HepG2 (cell line): ENCODE results near the gene ASIC3. TPM values are rescaled to one million over a fixed set of nuclear protein-coding genes. Genes with fewer than 3 reads are reported as not detected.

ENCODE experiments used
- ARHGAP35 ChIP-seq: sonication (generic); formaldehyde crosslinking; IDR thresholded peaks from 2 replicates; pipeline ENCODE4 v1.9.0; 2022; ENCODE audit warnings: mild to moderate bottlenecking, inconsistent platforms, moderate library complexity, missing genetic modification reagents, borderline replicate concordance
- CSRNP1 ChIP-seq: sonication (generic); formaldehyde crosslinking; IDR thresholded peaks from 2 replicates; pipeline ENCODE4 v1.8.1; 2023; ENCODE audit warnings: mild to moderate bottlenecking, missing genetic modification reagents
- FOXC1 ChIP-seq: sonication (generic); formaldehyde crosslinking; IDR thresholded peaks from 2 replicates; pipeline ENCODE4 v1.8.0; 2022; ENCODE audit warnings: mild to moderate bottlenecking, missing genetic modification reagents, borderline replicate concordance
- HMGA1 ChIP-seq: sonication (generic); formaldehyde crosslinking; conservative IDR thresholded peaks from 2 replicates; pipeline ENCODE4 v1.4.0; 2020; ENCODE audit warnings: missing genetic modification reagents
- HNF4A ChIP-seq: sonication (generic); formaldehyde crosslinking; IDR thresholded peaks from 2 replicates; pipeline ENCODE4 v1.4.0; 2020; ENCODE audit warnings: missing genetic modification reagents
- HOXA3 ChIP-seq: sonication (generic); formaldehyde crosslinking; IDR thresholded peaks from 2 replicates; pipeline ENCODE4 v1.5.0; 2020; ENCODE audit warnings: missing genetic modification reagents
- JARID2 ChIP-seq: sonication (generic); formaldehyde crosslinking; IDR thresholded peaks from 2 replicates; pipeline ENCODE4 v1.8.1; 2023; ENCODE audit warnings: missing genetic modification reagents, inconsistent platforms; ENCODE audit not compliant: insufficient replicate concordance
- MYPOP ChIP-seq: sonication (generic); formaldehyde crosslinking; IDR thresholded peaks from 2 replicates; pipeline ENCODE4 v1.8.1; 2023; ENCODE audit warnings: mild to moderate bottlenecking, moderate library complexity, missing genetic modification reagents
- NR1H2 ChIP-seq: sonication (generic); formaldehyde crosslinking; IDR thresholded peaks from 2 replicates; pipeline ENCODE4 v1.8.1; 2022; ENCODE audit warnings: low read depth, missing genetic modification reagents, borderline replicate concordance
- NR2F6 ChIP-seq, 2 experiments: IDR thresholded peaks; 2 replicates each; pipeline ENCODE4 v1.6.1; 2016; ENCODE audit warnings: antibody characterized with exemption in 1 of 2, mild to moderate bottlenecking in 1 of 2
- SAFB2 ChIP-seq: sonication (generic); formaldehyde crosslinking; IDR thresholded peaks from 2 replicates; pipeline ENCODE4 v1.5.1; 2020; ENCODE audit warnings: missing genetic modification reagents, low read depth, mild to moderate bottlenecking, borderline replicate concordance
- SP4 ChIP-seq: sonication (generic); formaldehyde crosslinking; IDR thresholded peaks from 2 replicates; pipeline ENCODE4 v1.8.1; 2023; ENCODE audit warnings: mild to moderate bottlenecking, missing genetic modification reagents
- SUZ12 ChIP-seq: fragments of 150-350 bp; IDR thresholded peaks from 2 replicates; pipeline ENCODE4 v1.6.1; 2014; ENCODE audit warnings: low read depth, low read length
- THAP11 ChIP-seq: IDR thresholded peaks from 2 replicates; pipeline ENCODE4 v1.6.1; 2016; ENCODE audit warnings: missing biosample characterization, missing genetic modification reagents
- YEATS2 ChIP-seq: sonication (generic); formaldehyde crosslinking; IDR thresholded peaks from 2 replicates; pipeline ENCODE4 v1.4.0; 2020; ENCODE audit warnings: missing genetic modification reagents, borderline replicate concordance
- YEATS4 ChIP-seq: sonication (generic); formaldehyde crosslinking; IDR thresholded peaks from 2 replicates; pipeline ENCODE4 v1.4.0; 2020; ENCODE audit warnings: missing genetic modification reagents, borderline replicate concordance
- ZBTB14 ChIP-seq: sonication (generic); formaldehyde crosslinking; IDR thresholded peaks from 2 replicates; pipeline ENCODE4 v1.4.0; 2020; ENCODE audit warnings: missing genetic modification reagents
- ZBTB20 ChIP-seq: sonication (generic); formaldehyde crosslinking; IDR thresholded peaks from 2 replicates; pipeline ENCODE4 v1.8.1; 2023; ENCODE audit warnings: missing genetic modification reagents, low read depth, mild to moderate bottlenecking, borderline replicate concordance
- ZFX ChIP-seq: sonication (generic); formaldehyde crosslinking; IDR thresholded peaks from 2 replicates; pipeline ENCODE4 v1.4.0; 2020; ENCODE audit warnings: mild to moderate bottlenecking, low read depth, missing genetic modification reagents, moderate library complexity
- ZNF253 ChIP-seq: sonication (generic); formaldehyde crosslinking; IDR thresholded peaks from 2 replicates; pipeline ENCODE4 v1.8.0; 2022; ENCODE audit warnings: mild to moderate bottlenecking, missing genetic modification reagents, borderline replicate concordance
- ZNF557 ChIP-seq: sonication (generic); formaldehyde crosslinking; IDR thresholded peaks from 2 replicates; pipeline ENCODE4 v1.4.0; 2020; ENCODE audit warnings: missing genetic modification reagents
- ZNF558 ChIP-seq: sonication (generic); formaldehyde crosslinking; IDR thresholded peaks from 2 replicates; pipeline ENCODE4 v1.9.0; 2022; ENCODE audit warnings: mild to moderate bottlenecking, missing genetic modification reagents, borderline replicate concordance
- polyA plus RNA-seq, 8 experiments: library from polyadenylated mRNA; depleted of rRNA in 3 of 8; stranded (reverse) in 7 of 8; unstranded in 1 of 8; fragments of >200 nt; fragmentation: Illumina TruSeq in 4 of 8; extraction: Trizol in 4 of 8; gene quantifications; 2 replicates each; pipeline versions ENCODE4 v1.2.1 to v1.2.3, GENCODE V29; 2011 to 2016; ENCODE audit warnings: low read depth in 4 of 8, missing spikeins in 1 of 8, mixed read lengths in 1 of 8; ENCODE audit not compliant: insufficient read depth in 1 of 8
- total RNA-seq, 5 experiments: library from RNA; depleted of rRNA; stranded (reverse); fragments of >200 nt; fragmentation: Illumina TruSeq; extraction: Trizol; gene quantifications; 2 replicates each; pipeline ENCODE4 v1.2.3, GENCODE V29; 2016; ENCODE audit warnings: low read depth in 1 of 5
- TF ChIP-seq, protein P1 (sequence below): sonication (generic); formaldehyde crosslinking; IDR thresholded peaks from 2 replicates; pipeline ENCODE4 v1.4.0; 2020; ENCODE audit warnings: missing genetic modification reagents

The ASIC3 gene
- total and polyA plus RNA-seq, 2 of the 13 experiments (the other 11 are each of a cell fraction or from before 2014, with no cell fraction given) = 0.51 TPM; not detected in 1

DNA sequence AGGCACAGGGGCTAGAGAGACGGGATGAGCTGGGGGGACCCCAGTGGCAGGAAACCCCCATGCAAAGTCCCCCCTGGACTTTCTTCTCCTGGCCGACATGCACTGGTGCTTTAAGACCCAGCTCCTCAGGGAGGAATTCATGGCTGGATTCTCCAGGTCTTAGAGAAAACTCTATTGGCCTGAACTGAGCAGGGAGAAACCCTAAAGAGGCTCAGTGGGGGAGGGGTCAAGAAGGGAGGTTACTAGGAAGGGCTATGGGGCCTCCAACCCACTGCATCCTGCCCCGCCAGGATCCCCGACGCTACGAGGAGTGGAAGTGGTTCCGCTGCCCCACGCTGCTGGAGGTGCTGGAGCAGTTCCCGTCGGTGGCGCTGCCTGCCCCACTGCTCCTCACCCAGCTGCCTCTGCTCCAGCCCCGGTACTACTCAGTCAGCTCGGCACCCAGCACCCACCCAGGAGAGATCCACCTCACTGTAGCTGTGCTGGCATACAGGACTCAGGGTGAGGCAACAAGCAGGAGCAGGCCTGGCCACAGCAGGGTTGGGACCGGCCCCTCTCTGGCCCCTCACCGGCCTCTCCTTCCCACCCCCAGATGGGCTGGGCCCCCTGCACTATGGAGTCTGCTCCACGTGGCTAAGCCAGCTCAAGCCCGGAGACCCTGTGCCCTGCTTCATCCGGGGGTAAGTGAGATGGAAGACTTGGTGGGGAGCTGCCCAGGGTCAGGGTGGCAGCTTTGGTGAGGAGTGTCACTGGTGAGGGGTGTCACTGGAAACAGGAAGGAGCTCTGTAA lies 37.8 kb upstream of the ASIC3 start (continued):
- TF ChIP-seq SAFB2 = no peak
- no peak for TF ChIP-seq CSRNP1 (CRISPR knock-in tag)
- no peak for TF ChIP-seq JARID2 (CRISPR knock-in tag)
- TF ChIP-seq FOXC1 (CRISPR knock-in tag) = no peak
- TF ChIP-seq YEATS4 = peak; percentile 52; the same call in 1 of the 2 replicates
- TF ChIP-seq ZNF558 (CRISPR knock-in tag) = 0 out of 2 replicates have a peak, but pooled peaks have one; percentile 24
- TF ChIP-seq ZBTB14 = no peak
- TF ChIP-seq SP4 (CRISPR knock-in tag) = peak; percentile 41; the same call in 1 of the 2 replicates
- TF ChIP-seq SUZ12 = no peak
- 0 out of 2 replicates have a peak, but pooled peaks have one; percentile 45 for TF ChIP-seq NR1H2
- 0 out of 2 replicates have a peak, but pooled peaks have one; percentile 13 for TF ChIP-seq THAP11
- TF ChIP-seq ZFX = peak; percentile 34
- peak; percentile 54; the same call in 1 of the 2 replicates for TF ChIP-seq ZNF557 (CRISPR knock-in tag)
- peak; percentile 47 for TF ChIP-seq HOXA3 (CRISPR knock-in tag)
- TF ChIP-seq, protein P1, sequence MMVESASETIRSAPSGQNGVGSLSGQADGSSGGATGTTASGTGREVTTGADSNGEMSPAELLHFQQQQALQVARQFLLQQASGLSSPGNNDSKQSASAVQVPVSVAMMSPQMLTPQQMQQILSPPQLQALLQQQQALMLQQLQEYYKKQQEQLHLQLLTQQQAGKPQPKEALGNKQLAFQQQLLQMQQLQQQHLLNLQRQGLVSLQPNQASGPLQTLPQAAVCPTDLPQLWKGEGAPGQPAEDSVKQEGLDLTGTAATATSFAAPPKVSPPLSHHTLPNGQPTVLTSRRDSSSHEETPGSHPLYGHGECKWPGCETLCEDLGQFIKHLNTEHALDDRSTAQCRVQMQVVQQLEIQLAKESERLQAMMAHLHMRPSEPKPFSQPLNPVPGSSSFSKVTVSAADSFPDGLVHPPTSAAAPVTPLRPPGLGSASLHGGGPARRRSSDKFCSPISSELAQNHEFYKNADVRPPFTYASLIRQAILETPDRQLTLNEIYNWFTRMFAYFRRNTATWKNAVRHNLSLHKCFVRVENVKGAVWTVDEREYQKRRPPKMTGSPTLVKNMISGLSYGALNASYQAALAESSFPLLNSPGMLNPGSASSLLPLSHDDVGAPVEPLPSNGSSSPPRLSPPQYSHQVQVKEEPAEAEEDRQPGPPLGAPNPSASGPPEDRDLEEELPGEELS = 0 out of 2 replicates have a peak, but pooled peaks have one; percentile 27
- TF ChIP-seq ZNF253 (CRISPR knock-in tag) = no peak
- 0 out of 2 replicates have a peak, but pooled peaks have one; percentile 24 for TF ChIP-seq YEATS2 (CRISPR knock-in tag)
- no peak for TF ChIP-seq HNF4A (CRISPR knock-in tag)
- TF ChIP-seq ZBTB20 = no peak
- peak; percentile 10; the same call in 1 of the 2 replicates for TF ChIP-seq NR2F6 (IDR thresholded peaks at IDR 0.05)
- no peak for TF ChIP-seq NR2F6 (CRISPR knock-in tag; IDR thresholded peaks at IDR 0.05)
- no peak for TF ChIP-seq HMGA1 (CRISPR knock-in tag)
- TF ChIP-seq ARHGAP35 (CRISPR knock-in tag) = no peak
- TF ChIP-seq MYPOP (CRISPR knock-in tag) = 0 out of 2 replicates have a peak, but pooled peaks have one; percentile 50
